Common myeloid progenitor, CD34-positive (primary cell): ENCODE data around the gene AIDA.

Experiments used
- CTCF ChIA-PET: fragments of 350-600 bp; sonication (Branson Sonifier 250); formaldehyde crosslinking; loops from one replicate; lab custom pipeline; 2021; ENCODE audit warnings: antibody characterized with exemption; lab: Charles Lee
- POLR2A ChIA-PET: fragments of 350-600 bp; sonication (Branson Sonifier 250); formaldehyde crosslinking; loops from one replicate; lab custom pipeline; 2021; ENCODE audit warnings: antibody characterized with exemption; lab: Charles Lee
- DNase-seq, 3 donors: peaks; one replicate each; pipeline versions ENCODE4 v3.0.0 to v3.0.0-alpha.2; 2013
- H3K27ac ChIP-seq, 2 experiments: 1 replicate in 1 of 2; 2 replicates in 1 of 2; pipeline ENCODE4 v1.7.0; 2013; ENCODE audit warnings: inconsistent platforms in 2 of 2, low read length in 2 of 2, mild to moderate bottlenecking in 2 of 2, low read depth in 1 of 2, moderate library complexity in 1 of 2; ENCODE audit not compliant: severe bottlenecking in 2 of 2, insufficient read depth in 1 of 2, poor library complexity in 1 of 2
- H3K27me3 ChIP-seq, 5 experiments: replicated peaks in 2 of 5; 1 replicate in 3 of 5; 2 replicates in 2 of 5; pipeline versions ENCODE4 v1.6.1 to v1.7.0; 2013; ENCODE audit warnings: low read length in 4 of 5, mild to moderate bottlenecking in 2 of 5, moderate library complexity in 2 of 5, inconsistent platforms in 1 of 5; ENCODE audit not compliant: insufficient read depth in 5 of 5, control insufficient read depth in 4 of 5
- H3K36me3 ChIP-seq, 4 experiments: 1 replicate in 2 of 4; 2 replicates in 2 of 4; pipeline versions ENCODE4 v1.6.1 to v1.7.0; 2013; ENCODE audit warnings: low read length in 3 of 4, control low read depth in 1 of 4, mild to moderate bottlenecking in 1 of 4; ENCODE audit not compliant: control insufficient read depth in 4 of 4, insufficient read depth in 4 of 4
- H3K4me1 ChIP-seq, 4 experiments: 1 replicate in 3 of 4; 2 replicates in 1 of 4; pipeline versions ENCODE4 v1.6.1 to v1.7.1; 2013; ENCODE audit warnings: low read length in 3 of 4, mild to moderate bottlenecking in 3 of 4, control low read depth in 1 of 4, inconsistent platforms in 1 of 4, moderate library complexity in 1 of 4; ENCODE audit not compliant: control insufficient read depth in 4 of 4, insufficient read depth in 4 of 4; ENCODE audit errors: control extremely low read depth in 1 of 4
- H3K4me3 ChIP-seq, 7 experiments: 1 replicate in 4 of 7; 2 replicates in 3 of 7; pipeline versions ENCODE4 v1.5.1 to v1.7.0; 2013; ENCODE audit warnings: mild to moderate bottlenecking in 7 of 7, low read length in 6 of 7, moderate library complexity in 6 of 7, inconsistent platforms in 2 of 7, low read depth in 2 of 7, control low read depth in 1 of 7; ENCODE audit not compliant: insufficient read depth in 4 of 7, control insufficient read depth in 1 of 7; ENCODE audit errors: extremely low read depth in 1 of 7
- H3K9me3 ChIP-seq, 5 experiments: 1 replicate in 4 of 5; 2 replicates in 1 of 5; pipeline versions ENCODE4 v1.6.1 to v1.7.1; 2013; ENCODE audit warnings: low read length in 4 of 5, mild to moderate bottlenecking in 2 of 5, inconsistent platforms in 1 of 5, low read depth in 1 of 5, moderate library complexity in 1 of 5; ENCODE audit not compliant: control insufficient read depth in 4 of 5, insufficient read depth in 2 of 5; ENCODE audit errors: control extremely low read depth in 1 of 5
- WGBS: methylation state at CpG from one replicate; pipeline ENCODE4 v1.1.5; 2013; ENCODE audit not compliant: insufficient coverage; 5-methylcytosine and 5-hydroxymethylcytosine counted together

The AIDA gene

DNA sequence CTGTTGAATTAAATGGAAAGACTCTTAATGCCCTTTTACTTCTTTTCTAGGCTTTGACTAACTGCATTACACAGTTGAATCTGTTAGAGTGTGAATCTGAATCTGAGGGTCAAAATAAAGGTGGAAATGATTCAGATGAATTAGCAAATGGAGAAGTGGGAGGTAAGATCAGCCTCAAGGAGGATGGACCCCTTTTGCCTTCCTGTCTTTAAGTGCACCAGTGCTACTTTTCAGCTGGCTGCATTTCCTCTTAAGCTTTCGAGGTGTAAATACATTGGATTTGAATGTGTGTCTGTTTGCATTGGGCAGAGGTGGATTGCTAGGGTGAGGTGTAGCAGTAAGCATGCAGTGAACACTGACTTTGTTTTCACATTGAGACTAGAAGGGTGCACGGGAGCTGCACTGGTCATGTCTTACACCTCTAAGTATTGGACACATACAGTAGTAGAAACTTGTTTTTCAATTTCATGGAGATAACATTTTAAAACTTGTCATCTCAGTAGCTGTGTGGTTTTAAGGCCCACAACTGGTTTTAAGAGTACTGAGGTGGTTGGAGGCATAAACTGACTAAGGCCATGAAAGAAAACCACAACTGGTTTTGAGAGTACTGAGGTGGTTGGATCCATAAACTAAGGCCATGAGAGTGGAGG, 59.0 kb downstream of the AIDA start:
- H3K9me3 ChIP-seq: no peaks in the 10 kb centered on the region
- DNase-seq: no peak
- 80% methylated on average over 1 of the region's 2 CpGs for WGBS
- peak overlapping the region in 1 of 2 experiments; percentile 91 for H3K27ac ChIP-seq
- H3K4me3 ChIP-seq: no peak overlapping the region
- ChIA-PET CTCF (interaction anchor here (1.8 kb wide), 1 partner anchor 9 kb away, joined by 9 read pairs; no protein-coding TSS in a partner anchor), POLR2A (interaction anchor here (1.8 to 2.1 kb wide), 2 partner anchors 9 to 57 kb away, joined by 4 to 11 read pairs; no protein-coding TSS in a partner anchor)
- peaks cover 39 to 73% (median 56%) of the 10 kb centered on the region in 4 experiments for H3K36me3 ChIP-seq
- H3K27me3 ChIP-seq: no peaks in the 10 kb centered on the region
- H3K4me1 ChIP-seq: peaks cover 7 to 32% (median 12%) of the 10 kb centered on the region in 4 experiments

DNA sequence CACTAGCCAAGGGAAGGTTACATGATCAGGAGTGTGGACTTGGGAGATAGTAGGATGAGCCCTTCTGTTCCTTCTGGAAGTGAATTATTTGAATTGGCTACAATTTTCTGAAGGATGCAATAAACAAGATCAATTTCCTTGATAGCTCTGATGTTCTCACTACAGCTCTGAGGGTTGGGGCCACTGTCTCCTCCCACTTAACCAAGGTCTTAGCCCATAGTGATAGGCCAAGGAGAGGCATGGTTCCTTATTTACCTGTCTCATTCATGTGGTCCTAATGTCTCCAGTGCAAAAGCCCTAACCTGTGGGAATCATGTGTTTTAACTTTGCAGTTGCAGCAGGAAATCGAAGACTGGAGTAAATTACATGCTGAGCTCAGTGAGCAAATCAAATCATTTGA, 59.6 kb downstream of the AIDA start:
- ChIA-PET CTCF (interaction anchor here (1.8 kb wide), 1 partner anchor 8 kb away, joined by 9 read pairs; no protein-coding TSS in a partner anchor), POLR2A (interaction anchor here (2.1 kb wide), 1 partner anchor 9 kb away, joined by 11 read pairs; no protein-coding TSS in a partner anchor)
- H3K4me1 ChIP-seq: peaks cover 7 to 32% (median 12%) of the 10 kb centered on the region in 4 experiments
- H3K4me3 ChIP-seq: no peak overlapping the region
- H3K27ac ChIP-seq: peak overlapping the region in 1 of 2 experiments; percentile 16
- no peak for DNase-seq
- 100% methylated on average over 1 of the region's 1 CpG for WGBS
- no peaks in the 10 kb centered on the region for H3K27me3 ChIP-seq
- H3K36me3 ChIP-seq: peaks cover 39 to 68% (median 51%) of the 10 kb centered on the region in 4 experiments
- no peaks in the 10 kb centered on the region for H3K9me3 ChIP-seq

DNA sequence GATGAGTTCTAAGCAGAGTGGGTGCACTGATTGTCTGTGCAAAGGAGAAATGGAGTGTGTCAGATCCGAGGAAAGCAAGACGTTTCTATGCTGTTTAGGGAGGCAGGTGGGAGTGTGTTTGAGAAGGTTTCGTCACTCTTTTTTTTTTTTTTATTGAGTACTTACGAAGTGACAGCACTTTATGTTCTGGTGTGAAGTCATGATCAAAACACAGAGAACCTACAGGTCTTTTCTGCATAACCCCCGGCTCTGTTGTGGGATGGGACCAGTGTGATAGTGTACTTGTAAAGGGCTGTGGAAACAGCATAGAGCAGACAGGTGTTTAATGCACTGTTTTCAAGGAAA, 67.7 kb downstream of the AIDA start:
- Histone ChIP-seq H3K9me3 (no peaks in the 10 kb centered on the region), H3K27me3 (no peaks in the 10 kb centered on the region), H3K36me3 (peaks cover 5 to 16% (median 11%) of the 10 kb centered on the region in 4 experiments), H3K27ac (peak overlapping the region; percentile 97), H3K4me1 (peaks cover 0 to 14% (median 10%) of the 10 kb centered on the region in 4 experiments), H3K4me3 (peak overlapping the region; percentile 75 to 100 (median 100))
- ChIA-PET CTCF (interaction anchor here (1.1 to 2.8 kb wide), 5 partner anchors 8 to 179 kb away, joined by 3 to 9 read pairs (median 7); no protein-coding TSS in a partner anchor), POLR2A (interaction anchor here (0.6 to 1.6 kb wide), 4 partner anchors 8 to 68 kb away, joined by 3 to 11 read pairs (median 5); no protein-coding TSS in a partner anchor)
- WGBS: 9% methylated on average over 4 of the region's 5 CpGs
- DNase-seq: peak in 2 of 3 donors; percentile 73 to 83

DNA sequence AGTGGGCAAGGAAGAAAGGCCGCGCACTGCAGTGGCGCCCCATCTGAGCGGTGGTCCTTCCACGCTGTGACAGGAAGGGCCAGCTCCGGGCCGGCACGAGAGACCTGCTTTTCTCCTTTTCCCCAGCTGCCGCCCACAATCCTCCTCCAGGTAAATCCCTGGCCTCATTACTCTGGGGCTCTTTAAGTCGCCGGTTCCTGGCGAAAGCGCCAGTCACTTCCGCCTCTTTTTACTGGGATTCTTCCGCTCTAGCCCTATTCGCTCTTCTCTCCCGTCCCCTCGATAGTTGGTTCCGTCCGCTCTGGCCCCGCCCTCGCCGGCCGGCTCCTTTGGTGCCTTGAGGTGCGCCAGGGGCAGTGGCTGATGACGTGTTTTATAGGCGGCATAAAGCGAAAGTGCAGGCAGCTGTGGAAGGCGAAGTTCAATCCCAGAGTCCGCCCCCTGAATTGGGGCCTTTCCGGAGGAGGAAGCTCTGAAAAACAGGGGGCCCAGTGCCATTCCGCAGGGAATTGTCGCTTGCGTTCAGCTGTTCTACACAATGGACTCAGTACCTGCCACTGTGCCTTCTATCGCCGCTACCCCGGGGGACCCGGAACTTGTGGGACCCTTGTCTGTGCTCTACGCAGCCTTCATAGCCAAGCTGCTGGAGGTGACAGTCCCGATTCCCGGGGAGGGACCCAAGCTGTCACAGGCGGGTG, 68.2 kb downstream of the AIDA start:
- no peaks in the 10 kb centered on the region for H3K27me3 ChIP-seq
- POLR2A ChIA-PET: interaction anchor here (0.5 to 1.6 kb wide), 4 partner anchors 9 to 71 kb away, joined by 3 to 11 read pairs (median 4); no protein-coding TSS in a partner anchor
- peak overlapping the region; percentile 75 to 100 (median 100) for H3K4me3 ChIP-seq
- peak; percentile 99 for DNase-seq
- H3K9me3 ChIP-seq: no peaks in the 10 kb centered on the region
- CTCF ChIA-PET: interaction anchor here (1.7 to 2.8 kb wide), 4 partner anchors 9 to 179 kb away, joined by 5 to 9 read pairs (median 8); no protein-coding TSS in a partner anchor
- peaks cover 2 to 16% (median 11%) of the 10 kb centered on the region in 4 experiments for H3K36me3 ChIP-seq
- peaks cover 0 to 14% (median 10%) of the 10 kb centered on the region in 4 experiments for H3K4me1 ChIP-seq
- 1% methylated on average over 25 of the region's 42 CpGs for WGBS
- H3K27ac ChIP-seq: peak overlapping the region; percentile 97

DNA sequence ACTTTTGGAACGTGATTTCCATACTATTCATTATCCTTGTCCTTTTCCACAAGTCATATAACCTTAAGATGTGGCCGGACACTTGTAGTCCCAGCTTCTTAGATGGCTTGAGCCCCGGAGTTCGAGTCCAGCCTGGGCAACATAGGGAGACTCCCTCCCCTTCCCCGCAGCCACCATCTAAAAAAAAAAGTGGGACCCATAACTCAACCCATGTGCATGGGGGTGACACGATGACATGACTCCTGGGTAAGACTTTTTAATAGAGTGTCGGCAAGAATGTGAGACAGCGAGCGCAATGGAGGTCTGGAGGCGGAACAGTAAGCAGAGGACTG, 68.7 kb downstream of the AIDA start:
- ChIA-PET CTCF (interaction anchor here (1.7 to 2.8 kb wide), 4 partner anchors 9 to 17 kb away, joined by 4 to 9 read pairs (median 8); no protein-coding TSS in a partner anchor), POLR2A (interaction anchor here (0.5 to 1.6 kb wide), 3 partner anchors 9 to 71 kb away, joined by 3 to 11 read pairs (median 5); no protein-coding TSS in a partner anchor)
- 11% methylated on average over 5 of the region's 10 CpGs for WGBS
- DNase-seq: peak in 2 of 3 donors; percentile 79 to 84
- Histone ChIP-seq H3K27me3 (no peaks in the 10 kb centered on the region), H3K4me1 (peaks cover 0 to 14% (median 10%) of the 10 kb centered on the region in 4 experiments), H3K27ac (peak overlapping the region; percentile 97), H3K36me3 (peaks cover 2 to 21% (median 9%) of the 10 kb centered on the region in 4 experiments), H3K4me3 (peak overlapping the region; percentile 75 to 100 (median 100)), H3K9me3 (no peaks in the 10 kb centered on the region)

DNA sequence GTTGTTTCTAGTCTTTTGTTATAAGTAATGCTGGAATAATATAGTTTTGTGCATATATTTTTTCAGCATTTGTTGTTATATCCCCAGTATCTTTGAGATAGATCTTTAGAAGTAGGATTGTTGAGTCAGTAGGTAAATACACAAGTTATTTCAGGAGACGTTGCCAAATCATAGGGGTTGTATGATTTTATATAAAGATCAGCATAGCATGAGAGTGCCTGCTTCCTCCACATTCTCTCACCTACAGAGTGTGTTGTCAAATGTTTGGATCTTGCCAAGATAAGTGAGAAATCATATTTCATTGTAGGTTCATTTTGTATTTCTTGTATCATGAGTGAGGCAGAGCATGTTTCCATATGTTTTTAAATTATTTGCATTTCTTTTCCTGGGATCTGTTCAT, 69.8 kb downstream of the AIDA start:
- ChIA-PET CTCF (interaction anchor here (0.9 to 2.8 kb wide), 4 partner anchors 8 to 16 kb away, joined by 3 to 9 read pairs (median 4); no protein-coding TSS in a partner anchor), POLR2A (no interaction called here)
- WGBS: no CpG with 5 or more reads among the region's 1 CpG
- Histone ChIP-seq H3K4me1 (peaks cover 0 to 14% (median 10%) of the 10 kb centered on the region in 4 experiments), H3K9me3 (no peaks in the 10 kb centered on the region), H3K4me3 (no peak overlapping the region), H3K27me3 (no peaks in the 10 kb centered on the region), H3K36me3 (peaks cover 2 to 26% (median 7%) of the 10 kb centered on the region in 4 experiments), H3K27ac (no peak overlapping the region)
- no peak for DNase-seq
